T-helper 17 cell (primary cell): ENCODE data around the gene SIK3. TPM values are rescaled to one million over a fixed set of nuclear protein-coding genes. Genes with fewer than 3 reads are reported as not detected.

Experiments used
- ATAC-seq: fragments of 150-1000 bp; cut with Tn5 transposase; 2 replicates; pipeline ENCODE4 v1.10.0; 2021; ENCODE audit warnings: mild to moderate bottlenecking, moderate library complexity
- DNase-seq, 3 donors: peaks; one replicate each; pipeline versions ENCODE4 v3.0.0 to v3.0.0-alpha.2; 2020 to 2021
- H3K9me3 ChIP-seq: one replicate; pipeline ENCODE4 v1.7.0; 2013; ENCODE audit warnings: low read length, mild to moderate bottlenecking; ENCODE audit not compliant: control insufficient read depth, poor library complexity, severe bottlenecking
- H3K27ac Mint-ChIP-seq: one replicate; pipeline ENCODE4 v1.8.0; 2022; ENCODE audit warnings: mild to moderate bottlenecking, moderate library complexity, mixed read lengths
- H3K27me3 Mint-ChIP-seq: one replicate; pipeline ENCODE4 v1.8.0; 2022; ENCODE audit warnings: mixed read lengths
- H3K36me3 Mint-ChIP-seq: one replicate; pipeline ENCODE4 v1.8.0; 2022; ENCODE audit warnings: low read depth, mixed read lengths
- H3K4me1 Mint-ChIP-seq: one replicate; pipeline ENCODE4 v1.8.0; 2022; ENCODE audit warnings: mild to moderate bottlenecking, mixed read lengths
- H3K4me3 Mint-ChIP-seq: one replicate; pipeline ENCODE4 v1.8.0; 2022; ENCODE audit warnings: mild to moderate bottlenecking, moderate library complexity, mixed read lengths
- total RNA-seq, 4 donors: library from RNA in 2 of 4; stranded (reverse) in 2 of 4; gene quantifications; one replicate each; pipeline ENCODE4 v1.2.3 and lab custom pipeline; 2022 to 2026

Gene SIK3
- total RNA-seq, 2 donors from 2014 or later, result 82.7 to 87.5 TPM

DNA sequence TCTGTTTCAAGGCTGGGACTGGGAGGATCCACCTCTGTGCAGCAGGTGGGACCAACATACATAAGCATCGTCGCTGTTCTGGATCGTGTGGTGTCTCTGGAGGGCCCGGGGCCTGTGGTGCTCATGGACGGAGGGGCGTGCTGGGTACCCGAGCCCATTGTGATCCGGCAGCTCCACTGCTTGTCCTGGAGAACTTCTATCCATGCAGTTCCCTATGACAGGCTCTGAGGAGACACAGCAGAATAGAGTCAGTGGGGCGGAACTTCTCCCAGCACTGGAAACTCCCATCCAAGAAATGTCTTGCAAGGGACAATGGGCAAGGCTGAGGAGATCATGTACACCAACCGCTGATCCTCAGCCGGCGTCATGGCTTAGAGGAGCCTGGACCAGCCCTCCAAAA is 249.2 kb downstream of the SIK3 start:
- DNase-seq (no peak), ATAC-seq (no peak)
- Mint-ChIP-seq H3K27ac (peak overlapping the region; percentile 95), H3K27me3 (no peaks in the 10 kb centered on the region), H3K4me3 (no peak overlapping the region), H3K4me1 (peaks cover 43% of the 10 kb centered on the region), H3K36me3 (peaks cover 9% of the 10 kb centered on the region)
- H3K9me3 ChIP-seq, result no peaks in the 10 kb centered on the region

DNA sequence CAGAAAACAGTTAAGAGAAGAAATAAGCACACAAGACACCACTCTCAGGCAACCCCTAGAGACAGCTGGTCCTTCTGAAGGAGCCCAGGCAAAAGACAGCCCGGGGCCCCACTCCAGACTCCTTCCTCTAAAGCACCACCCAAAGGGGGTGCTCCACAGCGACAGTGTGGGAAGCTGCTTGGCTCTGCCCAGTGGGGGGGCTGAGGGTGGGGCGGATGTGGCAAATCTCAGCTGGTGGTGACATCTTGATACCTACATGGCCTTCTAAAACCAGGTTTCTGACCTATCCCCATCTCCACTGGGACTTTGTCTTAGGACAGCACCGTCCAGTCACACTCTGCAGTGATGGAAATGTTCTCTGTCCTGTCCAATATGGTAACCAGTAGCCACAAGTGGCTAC is 250.6 kb downstream of the SIK3 start:
- DNase-seq (no peak), ATAC-seq (no peak)
- H3K4me1 Mint-ChIP-seq, result peaks cover 33% of the 10 kb centered on the region
- H3K4me3 Mint-ChIP-seq, result no peak overlapping the region
- no peak overlapping the region for H3K27ac Mint-ChIP-seq
- peaks cover 9% of the 10 kb centered on the region for H3K36me3 Mint-ChIP-seq
- no peaks in the 10 kb centered on the region for H3K9me3 ChIP-seq
- no peaks in the 10 kb centered on the region for H3K27me3 Mint-ChIP-seq

DNA sequence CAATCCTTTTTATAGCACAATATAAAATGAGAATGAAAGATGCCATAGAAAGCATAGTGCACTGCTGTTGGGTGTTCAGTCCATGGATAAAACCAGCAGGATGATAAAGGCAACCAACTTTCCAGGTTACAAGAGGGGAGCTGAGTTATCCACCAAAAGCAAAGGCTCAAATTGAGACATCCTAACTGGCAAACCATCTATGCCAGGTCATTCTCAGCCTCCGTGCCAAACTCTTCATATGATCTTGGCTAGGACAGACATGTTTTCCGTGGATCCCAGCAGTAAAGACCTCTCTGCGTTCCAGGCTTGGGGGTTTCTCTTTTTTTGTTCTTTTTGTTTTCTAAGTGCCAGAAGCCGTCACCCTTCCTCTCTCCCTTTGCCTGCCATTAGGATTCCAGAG is 253.5 kb downstream of the SIK3 start:
- H3K36me3 Mint-ChIP-seq, result peaks cover 9% of the 10 kb centered on the region
- ATAC-seq, result no peak

DNA sequence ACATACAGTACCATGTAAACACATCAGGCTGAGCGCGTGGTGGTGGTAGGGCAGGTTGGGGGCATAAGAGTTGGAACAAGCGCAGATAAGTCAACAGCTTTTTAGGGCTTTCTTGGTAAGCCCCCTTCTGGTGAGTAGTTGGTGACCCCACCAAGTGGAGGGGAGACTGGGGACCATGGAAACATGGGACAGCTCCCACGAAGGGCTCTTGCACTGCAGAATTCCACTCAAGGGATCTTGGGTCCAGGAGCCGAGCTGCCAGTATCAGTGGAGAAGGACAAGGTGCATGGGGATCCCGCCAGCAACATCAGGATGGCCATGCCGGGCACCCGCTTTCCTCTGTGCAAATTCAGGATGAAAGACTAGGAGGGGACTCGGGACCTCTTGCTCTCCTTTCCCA is 254.6 kb downstream of the SIK3 start:
- no peak for DNase-seq
- Mint-ChIP-seq H3K27me3 (no peaks in the 10 kb centered on the region), H3K4me3 (no peak overlapping the region), H3K4me1 (peaks cover 7% of the 10 kb centered on the region), H3K27ac (no peak overlapping the region), H3K36me3 (peaks cover 9% of the 10 kb centered on the region)
- ATAC-seq, result no peak
- no peaks in the 10 kb centered on the region for H3K9me3 ChIP-seq

More for the DNA sequence above, 253.5 kb downstream of the SIK3 start:
- H3K9me3 ChIP-seq, result no peaks in the 10 kb centered on the region
- no peak for DNase-seq
- no peak overlapping the region for H3K27ac Mint-ChIP-seq
- no peak overlapping the region for H3K4me3 Mint-ChIP-seq
- no peaks in the 10 kb centered on the region for H3K27me3 Mint-ChIP-seq
- peaks cover 11% of the 10 kb centered on the region for H3K4me1 Mint-ChIP-seq

DNA sequence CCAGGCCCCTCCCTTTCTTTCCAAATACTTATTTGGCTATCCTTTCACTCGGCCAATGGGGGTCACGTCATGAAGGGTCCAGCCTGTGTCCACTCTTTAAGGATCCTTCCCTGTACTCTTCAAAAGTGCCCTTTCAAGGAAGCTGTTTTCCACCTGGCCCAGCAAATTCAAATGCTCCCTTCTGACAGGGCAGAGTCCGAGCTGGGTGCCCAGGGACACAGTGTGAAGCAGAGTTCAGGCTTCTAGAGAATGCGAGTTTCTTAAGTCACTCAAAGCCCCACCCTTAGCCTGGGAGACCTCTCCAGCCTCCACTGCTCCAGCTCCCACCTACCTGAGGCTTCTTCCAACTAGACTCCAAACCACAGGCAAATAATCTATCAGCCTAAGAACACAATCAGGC is 255.3 kb downstream of the SIK3 start:
- H3K4me3 Mint-ChIP-seq, result no peak overlapping the region
- no peak for ATAC-seq
- no peaks in the 10 kb centered on the region for H3K27me3 Mint-ChIP-seq
- no peak for DNase-seq
- H3K36me3 Mint-ChIP-seq, result peaks cover 9% of the 10 kb centered on the region
- H3K4me1 Mint-ChIP-seq, result peaks cover 7% of the 10 kb centered on the region
- no peaks in the 10 kb centered on the region for H3K9me3 ChIP-seq
- no peak overlapping the region for H3K27ac Mint-ChIP-seq

DNA sequence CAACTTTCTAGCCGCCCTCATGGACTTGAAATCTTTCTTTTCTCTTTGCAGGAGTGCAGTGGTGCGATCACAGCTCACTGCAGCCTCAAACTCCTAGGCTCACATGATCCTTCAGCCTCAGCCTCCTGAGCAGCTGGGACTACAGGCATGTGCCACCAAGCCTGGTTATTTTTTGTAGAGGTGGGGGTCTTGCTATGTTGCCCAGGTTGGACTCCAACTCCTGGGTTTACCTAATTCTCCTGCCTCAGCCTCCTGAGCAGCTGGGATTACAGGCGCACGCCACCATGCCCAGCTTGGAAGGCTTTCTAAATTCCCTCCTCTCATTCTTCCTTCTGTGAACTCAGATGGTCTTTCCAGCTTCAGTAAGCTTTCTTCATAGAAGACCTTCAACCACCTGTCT is 256.1 kb downstream of the SIK3 start:
- no peak for DNase-seq
- Mint-ChIP-seq H3K4me3 (no peak overlapping the region), H3K4me1 (peaks cover 4% of the 10 kb centered on the region), H3K27ac (no peak overlapping the region), H3K27me3 (no peaks in the 10 kb centered on the region), H3K36me3 (peaks cover 9% of the 10 kb centered on the region)
- H3K9me3 ChIP-seq, result no peaks in the 10 kb centered on the region
- ATAC-seq, result no peak

DNA sequence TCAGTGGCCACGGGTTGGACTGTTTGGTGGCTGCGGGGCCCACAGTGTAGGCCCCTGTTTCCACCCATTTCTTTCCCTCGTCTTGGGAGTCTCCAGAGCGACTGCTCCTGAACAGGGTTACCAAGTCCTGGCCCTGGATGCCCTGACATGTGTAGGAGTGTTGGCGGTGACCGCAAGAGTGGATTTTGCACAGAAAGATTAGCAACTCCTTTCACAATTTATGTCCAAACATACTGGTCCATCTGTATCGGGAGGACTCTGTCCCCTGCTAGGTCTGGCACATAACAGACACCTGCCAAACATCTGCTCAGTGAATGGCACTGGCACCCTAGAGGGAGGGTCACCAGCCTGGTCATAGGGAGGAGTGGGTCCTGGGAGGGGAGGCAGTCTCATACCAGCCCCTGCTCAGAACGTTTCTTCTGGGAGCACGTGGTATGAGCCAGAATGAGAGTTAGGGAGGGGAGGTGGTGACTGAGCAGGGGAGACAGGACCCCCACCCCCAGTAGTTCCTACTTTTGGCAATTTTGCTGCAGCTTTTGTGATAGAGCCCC is 257.4 kb downstream of the SIK3 start:
- no peak for ATAC-seq
- Mint-ChIP-seq H3K27me3 (no peaks in the 10 kb centered on the region), H3K4me1 (peaks cover 6% of the 10 kb centered on the region), H3K36me3 (peaks cover 4% of the 10 kb centered on the region), H3K27ac (no peak overlapping the region), H3K4me3 (no peak overlapping the region)
- no peaks in the 10 kb centered on the region for H3K9me3 ChIP-seq
- no peak for DNase-seq

DNA sequence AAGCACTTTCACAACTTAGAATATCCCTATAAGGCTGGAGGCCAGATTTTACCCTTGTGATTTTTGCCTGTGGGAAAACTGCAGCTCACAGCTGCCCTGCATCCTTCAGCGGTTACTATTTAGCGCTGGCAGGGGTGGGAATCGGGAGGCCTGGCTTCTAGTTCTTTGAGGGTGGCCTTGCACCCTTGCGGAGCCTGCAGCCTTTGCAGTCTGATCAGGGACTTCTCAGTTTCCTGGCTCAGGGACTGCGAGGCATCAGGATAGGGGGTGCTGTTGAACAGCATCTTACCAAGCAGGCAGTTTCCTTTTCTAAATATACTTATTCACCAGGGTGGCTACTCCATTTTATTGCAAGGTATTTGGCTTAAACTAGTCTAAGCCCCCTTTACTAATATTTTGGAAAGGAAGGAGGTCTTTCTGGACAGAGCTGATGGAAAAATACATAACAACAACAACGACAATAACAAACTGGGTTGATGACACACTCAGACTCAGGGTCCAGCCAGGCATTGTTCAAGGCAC is 257.9 kb downstream of the SIK3 start:
- peaks cover 4% of the 10 kb centered on the region for H3K36me3 Mint-ChIP-seq

DNA sequence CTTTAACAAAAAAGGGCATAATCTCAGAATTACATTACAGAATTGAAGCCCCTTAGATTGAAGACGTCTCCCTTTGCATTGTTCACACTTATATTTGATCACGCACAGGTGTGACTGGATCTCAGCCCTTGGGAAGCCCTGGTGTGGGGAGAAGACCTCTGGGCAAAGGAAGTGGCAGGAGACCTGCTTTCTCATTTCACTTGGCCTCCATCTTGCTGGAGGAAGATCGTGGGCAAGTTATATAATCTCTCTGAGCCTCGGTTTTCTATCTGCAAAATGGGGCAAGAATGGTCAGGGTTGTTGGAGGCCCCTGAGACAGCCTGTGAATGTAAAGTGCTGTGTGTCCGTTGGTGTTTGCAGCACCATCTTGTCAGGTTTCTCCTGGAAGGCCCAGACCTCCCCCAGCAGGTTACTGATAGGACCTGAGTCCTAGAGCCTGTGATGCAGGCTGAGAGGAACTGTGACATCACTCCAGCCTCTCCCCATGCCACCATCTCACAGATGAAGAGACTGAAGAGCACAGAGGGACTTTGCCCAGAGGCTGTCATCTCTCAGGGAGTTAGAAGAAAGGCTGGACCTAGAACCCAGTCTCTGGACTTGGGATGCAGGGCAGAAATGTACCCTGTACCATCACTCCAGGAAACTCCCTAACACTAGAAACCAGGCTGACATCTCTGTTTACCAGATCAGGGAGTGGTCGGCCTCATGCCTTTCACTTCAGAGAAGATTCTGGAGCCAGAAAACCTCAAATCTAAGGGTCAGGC is 259.7 kb downstream of the SIK3 start:
- no peak for DNase-seq
- Mint-ChIP-seq H3K4me1 (peaks cover 11% of the 10 kb centered on the region), H3K36me3 (no peaks in the 10 kb centered on the region), H3K27ac (no peak overlapping the region), H3K4me3 (no peak overlapping the region), H3K27me3 (no peaks in the 10 kb centered on the region)
- no peak for ATAC-seq
- H3K9me3 ChIP-seq, result no peaks in the 10 kb centered on the region

More for the DNA sequence above, 257.9 kb downstream of the SIK3 start:
- no peak overlapping the region for H3K4me3 Mint-ChIP-seq
- H3K9me3 ChIP-seq, result no peaks in the 10 kb centered on the region
- H3K27me3 Mint-ChIP-seq, result no peaks in the 10 kb centered on the region
- H3K27ac Mint-ChIP-seq, result no peak overlapping the region
- ATAC-seq, result no peak
- H3K4me1 Mint-ChIP-seq, result peaks cover 6% of the 10 kb centered on the region
- DNase-seq, result no peak

DNA sequence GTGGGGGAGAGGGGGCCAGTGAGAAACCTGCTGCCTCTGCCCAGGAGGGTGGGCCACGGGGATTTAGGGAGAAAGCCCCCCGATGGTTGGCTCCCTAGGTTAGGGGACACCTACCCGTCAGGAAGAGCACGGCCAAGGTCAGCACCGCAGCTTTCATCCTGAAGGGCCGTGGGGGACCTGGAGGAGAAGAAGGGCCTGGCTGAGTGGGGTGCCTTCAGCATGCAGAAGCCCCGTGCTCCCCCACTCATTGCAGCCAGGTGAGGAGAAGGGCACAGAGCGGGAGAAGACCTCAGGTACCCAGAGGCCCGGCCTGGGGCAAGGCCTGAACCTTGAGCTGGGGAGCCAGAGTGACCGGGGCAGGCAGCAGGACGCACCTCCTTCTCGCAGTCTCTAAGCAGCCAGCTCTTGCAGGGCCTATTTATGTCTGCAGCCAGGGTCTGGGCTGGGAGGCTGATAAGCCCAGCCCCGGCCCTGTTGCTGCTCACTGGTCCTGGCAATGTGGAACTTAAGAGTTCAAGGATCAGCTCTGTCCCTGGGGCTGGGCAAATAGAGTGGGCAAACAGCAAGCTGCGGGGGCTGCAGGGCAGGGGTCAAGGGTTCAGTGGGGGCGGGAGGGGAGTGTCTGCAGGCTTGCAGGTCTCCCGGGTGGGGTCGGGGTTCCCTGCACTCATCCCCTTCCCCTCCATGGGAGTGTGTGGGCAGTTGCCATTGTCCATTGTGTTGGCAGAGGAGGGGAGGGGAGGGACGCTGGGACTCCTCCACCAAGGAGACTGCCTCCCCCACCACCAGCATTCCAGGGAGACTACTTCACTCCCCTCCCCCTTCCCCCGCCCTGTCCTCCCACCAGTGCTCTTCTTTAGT is 260.8 kb downstream of the SIK3 start, which contains the start of gene APOA1:
TSS of gene APOA1 (minus strand) at position 392 of the 861 bp plus-strand sequence. CDS start at position 157, 235 bp downstream.
- Mint-ChIP-seq H3K36me3 (no peaks in the 10 kb centered on the region), H3K4me3 (peak within 1 kb of the TSS; percentile 80), H3K4me1 (peaks cover 8% of the 10 kb centered on the region), H3K27ac (no peak within 1 kb of the TSS), H3K27me3 (no peaks in the 10 kb centered on the region)
- no peaks in the 10 kb centered on the region for H3K9me3 ChIP-seq
- ATAC-seq, result no peak
- DNase-seq, result no peak

DNA sequence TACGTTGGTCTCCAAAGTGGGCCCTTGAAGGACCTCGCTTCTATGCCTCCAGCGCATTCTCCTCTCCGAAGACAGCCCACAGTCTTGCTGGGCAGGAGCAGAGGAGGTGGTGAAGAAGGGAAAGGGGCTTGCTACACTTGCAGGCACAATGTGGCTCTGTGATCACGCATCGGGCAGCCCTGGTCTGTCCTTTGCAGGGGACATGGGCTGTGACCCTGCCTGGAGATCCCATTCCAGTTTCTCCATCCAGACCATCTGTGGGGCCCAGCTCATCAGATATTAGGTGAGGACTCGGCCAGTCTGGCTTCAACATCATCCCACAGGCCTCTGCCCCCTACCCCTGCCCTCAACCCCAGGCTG is 261.6 kb downstream of the SIK3 start:
- Mint-ChIP-seq H3K36me3 (no peaks in the 10 kb centered on the region), H3K4me1 (peaks cover 8% of the 10 kb centered on the region), H3K4me3 (peak overlapping the region; percentile 80), H3K27ac (no peak overlapping the region), H3K27me3 (no peaks in the 10 kb centered on the region)
- H3K9me3 ChIP-seq, result no peaks in the 10 kb centered on the region
- no peak for ATAC-seq
- no peak for DNase-seq

DNA sequence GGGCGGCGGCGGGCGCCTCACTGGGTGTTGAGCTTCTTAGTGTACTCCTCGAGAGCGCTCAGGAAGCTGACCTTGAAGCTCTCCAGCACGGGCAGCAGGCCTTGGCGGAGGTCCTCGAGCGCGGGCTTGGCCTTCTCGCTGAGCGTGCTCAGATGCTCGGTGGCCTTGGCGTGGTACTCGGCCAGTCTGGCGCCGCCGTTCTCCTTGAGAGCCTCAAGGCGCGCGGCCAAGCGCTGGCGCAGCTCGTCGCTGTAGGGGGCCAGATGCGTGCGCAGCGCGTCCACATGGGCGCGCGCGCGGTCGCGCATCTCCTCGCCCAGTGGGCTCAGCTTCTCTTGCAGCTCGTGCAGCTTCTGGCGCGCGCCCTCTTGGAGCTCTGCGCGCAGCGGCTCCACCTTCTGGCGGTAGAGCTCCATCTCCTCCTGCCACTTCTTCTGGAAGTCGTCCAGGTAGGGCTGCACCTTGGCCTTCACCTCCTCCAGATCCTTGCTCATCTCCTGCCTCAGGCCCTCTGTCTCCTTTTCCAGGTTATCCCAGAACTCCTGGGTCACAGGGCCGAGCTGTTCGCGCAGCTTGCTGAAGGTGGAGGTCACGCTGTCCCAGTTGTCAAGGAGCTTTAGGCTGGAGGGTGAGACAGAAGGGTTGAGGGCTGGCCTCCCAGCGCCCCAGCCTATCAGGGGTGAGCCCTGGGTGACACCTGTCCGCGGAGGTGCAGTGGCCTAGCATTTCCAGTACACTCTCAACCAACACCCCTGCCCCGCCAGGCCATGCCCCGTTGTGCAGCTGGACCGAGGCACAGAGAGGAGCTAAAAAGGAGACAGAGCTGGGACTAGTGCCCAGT is 262.2 kb downstream of the SIK3 start:
- peaks cover 8% of the 10 kb centered on the region for H3K4me1 Mint-ChIP-seq

More for the DNA sequence above, 262.2 kb downstream of the SIK3 start:
- no peaks in the 10 kb centered on the region for H3K27me3 Mint-ChIP-seq
- ATAC-seq, result peak; percentile 96
- peak; percentile 59 to 74 (median 61) for DNase-seq
- H3K4me3 Mint-ChIP-seq, result peak overlapping the region; percentile 80
- H3K27ac Mint-ChIP-seq, result peak overlapping the region; percentile 74
- no peaks in the 10 kb centered on the region for H3K9me3 ChIP-seq
- H3K36me3 Mint-ChIP-seq, result no peaks in the 10 kb centered on the region
